Adrenal gland (tissue), 12 donors: ENCODE data around the gene HSPA1B. TPM values are rescaled to one million over a fixed set of nuclear protein-coding genes. Genes with fewer than 3 reads are reported as not detected.

Experiments used
- DNase-seq, 7 donors: peaks; one replicate each; pipeline ENCODE4 v3.0.0-alpha.2; 2019 to 2020
- H3K27ac ChIP-seq, 5 donors: fragments of 200-600 bp; sonication (generic) in 4 of 5; 1 replicate in 3 of 5; 2 replicates in 2 of 5; pipeline versions ENCODE4 v1.5.1 to v1.8.0; 2016 to 2020; ENCODE audit warnings: mild to moderate bottlenecking in 1 of 5
- H3K27me3 ChIP-seq: fragments of 200-600 bp; 2 replicates; pipeline ENCODE4 v1.8.0; 2021
- H3K36me3 ChIP-seq, 2 donors: fragments of 200-600 bp; replicated peaks in 1 of 2; 1 replicate in 1 of 2; 2 replicates in 1 of 2; pipeline versions ENCODE4 v1.5.1 to v1.8.0; 2018 to 2022
- H3K4me1 ChIP-seq, 2 donors: fragments of 200-600 bp; replicated peaks in 1 of 2; 1 replicate in 1 of 2; 2 replicates in 1 of 2; pipeline versions ENCODE4 v1.5.1 to v1.8.0; 2018 to 2021
- H3K4me3 ChIP-seq, 4 donors: fragments of 200-600 bp; sonication (generic) in 3 of 4; one replicate each; pipeline ENCODE4 v1.5.1; 2016 to 2018
- H3K9me3 ChIP-seq, 3 donors: fragments of 200-600 bp; sonication (generic) in 1 of 3; replicated peaks in 1 of 3; 1 replicate in 2 of 3; 2 replicates in 1 of 3; pipeline versions ENCODE4 v1.5.1 to v1.8.0; 2016 to 2021
- CTCF ChIP-seq, 6 experiments: fragments of 450-650 bp in 4 of 6; fragments of 200-600 bp in 2 of 6; sonication (generic) in 1 of 6; IDR thresholded peaks; 1 replicate in 5 of 6; 2 replicates in 1 of 6; pipeline versions ENCODE4 v1.5.1 to v1.8.0; 2016 to 2021; ENCODE audit warnings: antibody characterized with exemption in 6 of 6, mild to moderate bottlenecking in 2 of 6, moderate library complexity in 1 of 6
- POLR2A ChIP-seq, 2 donors: fragments of 450-650 bp; IDR thresholded peaks; one replicate each; pipeline ENCODE4 v1.6.1; 2017; ENCODE audit warnings: antibody characterized with exemption in 2 of 2, mild to moderate bottlenecking in 2 of 2, moderate library complexity in 1 of 2
- WGBS, 4 donors: extraction: QIAGEN DNeasy Blood & Tissue Kit in 2 of 4; methylation state at CpG; one replicate each; pipeline versions ENCODE4 v1.1.5 to v1.1.7; 2013 to 2017; 5-methylcytosine and 5-hydroxymethylcytosine counted together
- intact Hi-C, 2 donors: fragments of 100-400 bp; cut with DNase I; formaldehyde crosslinking; loops; one replicate each; pipeline versions ENCODE4 v1.14.1 to v1.15.0; 2022 to 2023
- polyA plus RNA-seq, 3 donors: library from polyadenylated mRNA; stranded (reverse); fragments of 200-250 nt in 2 of 3; fragments of 350-450 nt in 1 of 3; fragmentation: Illumina TruSeq in 1 of 3; extraction: RNeasy Lipid Tissue Mini Kit (QIAGEN cat#74804) in 1 of 3; gene quantifications; one replicate each; pipeline ENCODE4 v1.2.3, GENCODE V29; 2013 to 2014
- total RNA-seq, 9 donors: library from RNA; depleted of rRNA in 4 of 9; stranded (reverse); fragments of >200 nt in 4 of 9; fragments of 120-200 nt in 1 of 9; fragmentation: NEBNext Ultra II Directional in 1 of 9; extraction: Animal tissue kit (Norgen Biotek cat#: 25700) in 1 of 9; gene quantifications; one replicate each; pipeline versions ENCODE4 v1.1.0 to v1.2.4, GENCODE V29; 2013 to 2023
- donor health status: healthy with polysubstance abuse.
- donor health status: Bipolar disorder and iron deficiency.
- donor health status: DM: yes; HTN: yes; CAD: no.
- donor health status: DM: no; HTN: no; CAD: no.
- donor health status: DM: no; HTN: no; CAD: no.
- donor health status: DM: yes; HTN: yes; CAD: no.

The HSPA1B gene
- total and polyA plus RNA-seq, 12 donors, result 29.0 to 424 (median 212) TPM

GRCh38 chr6:31875877-31876276 lies 48.3 kb downstream of the HSPA1B start:
- 71 to 79% (median 73%) methylated on average over 5 of the region's 5 CpGs for WGBS, 4 donors
- peaks cover 8 to 22% of the 10 kb centered on the region in 2 donors for H3K4me1 ChIP-seq
- no peaks in the 10 kb centered on the region for H3K27me3 ChIP-seq
- H3K36me3 ChIP-seq, result peaks cover 0 to 15% of the 10 kb centered on the region in 2 donors
- H3K9me3 ChIP-seq, result no peaks in the 10 kb centered on the region
- TF ChIP-seq POLR2A (IDR thresholded peaks at IDR 0.05) (no peak), CTCF (IDR thresholded peaks at IDR 0.05) (no peak)
- H3K4me3 ChIP-seq, result no peak overlapping the region
- no peak overlapping the region for H3K27ac ChIP-seq
- intact Hi-C loops, result no loop called here
- no peak for DNase-seq

GRCh38 chr6:31876357-31876756 lies 48.8 kb downstream of the HSPA1B start:
- 91 to 95% (median 94%) methylated on average over 7 of the region's 7 CpGs for WGBS, 4 donors
- no peaks in the 10 kb centered on the region for H3K9me3 ChIP-seq
- H3K27ac ChIP-seq, result no peak overlapping the region
- H3K4me3 ChIP-seq, result no peak overlapping the region
- no peak for DNase-seq
- peaks cover 0 to 20% of the 10 kb centered on the region in 2 donors for H3K36me3 ChIP-seq
- H3K27me3 ChIP-seq, result no peaks in the 10 kb centered on the region
- no peak for TF ChIP-seq CTCF (IDR thresholded peaks at IDR 0.05)
- intact Hi-C loops, result no loop called here
- peaks cover 3 to 17% of the 10 kb centered on the region in 2 donors for H3K4me1 ChIP-seq

- Histone ChIP-seq H3K27ac (peak overlapping the region in 3 of 5 donors; percentile 44 to 83 (median 64)), H3K9me3 (no peaks in the 10 kb centered on the region), H3K27me3 (no peaks in the 10 kb centered on the region), H3K4me1 (peaks cover 4 to 10% of the 10 kb centered on the region in 2 donors), H3K4me3 (no peak overlapping the region), H3K36me3 (peaks cover 0 to 28% of the 10 kb centered on the region in 2 donors)
- peak in 6 of 7 donors; percentile 62 to 76 (median 76) for DNase-seq
- WGBS, 4 donors, result 21 to 45% (median 31%) methylated on average over 2 to 3 of the region's 3 CpGs
- TF ChIP-seq CTCF (IDR thresholded peaks at IDR 0.05), result no peak
- TF ChIP-seq POLR2A (IDR thresholded peaks at IDR 0.05), result peak in 1 of 2 donors; percentile 13
- intact Hi-C loops, result no loop called here
These were observed 49.6 kb downstream of the HSPA1B start for GRCh38 chr6:31877125-31877650.

- Histone ChIP-seq H3K4me3 (no peak overlapping the region), H3K27me3 (no peaks in the 10 kb centered on the region), H3K27ac (peak overlapping the region in 3 of 5 donors; percentile 44 to 83 (median 64)), H3K4me1 (peaks cover 6 to 10% of the 10 kb centered on the region in 2 donors), H3K36me3 (peaks cover 0 to 33% of the 10 kb centered on the region in 2 donors), H3K9me3 (no peaks in the 10 kb centered on the region)
- peak in 2 of 7 donors; percentile 46 to 57 for DNase-seq
- intact Hi-C loops, result no loop called here
- WGBS, 4 donors, result 64 to 70% (median 66%) methylated on average over 8 to 10 of the region's 10 CpGs; no CpG with 5 or more reads in 1 of the 4 donors
- no peak for TF ChIP-seq CTCF (IDR thresholded peaks at IDR 0.05)
- no peak for TF ChIP-seq POLR2A (IDR thresholded peaks at IDR 0.05)
These were observed 50.2 kb downstream of the HSPA1B start for GRCh38 chr6:31877651-31878161.
